ENCODE data around the gene TMEM129. TPM values are rescaled to one million over a fixed set of nuclear protein-coding genes. Genes with fewer than 3 reads are reported as not detected.

The TMEM129 gene
- total RNA-seq, 1 experiment from 2014 or later = 54.9 TPM

GRCh38 chr4:1766106-1767060 is 45.3 kb upstream of the TMEM129 start (continued):
- TF ChIP-seq ARID4B (CRISPR knock-in tag; IDR thresholded peaks at IDR 0.05; ENCODE audit: borderline replicate concordance) (peak; percentile 51; the same call in 1 of the 2 replicates), ZNF232 (CRISPR knock-in tag; IDR thresholded peaks at IDR 0.05) (no peak), AFF4 (CRISPR knock-in tag; IDR thresholded peaks at IDR 0.05; ENCODE audit: borderline replicate concordance) (no peak), MYBL2 (CRISPR knock-in tag; IDR thresholded peaks at IDR 0.05) (no peak), ZNF138 (CRISPR knock-in tag; conservative IDR thresholded peaks at IDR 0.05) (no peak), ELF4 (CRISPR knock-in tag; IDR thresholded peaks at IDR 0.05; ENCODE audit: low read depth) (no peak), ZNF219 (CRISPR knock-in tag; IDR thresholded peaks at IDR 0.05; ENCODE audit: borderline replicate concordance) (0 out of 2 replicates have a peak, but pooled peaks have one; percentile 56), ZNF532 (CRISPR knock-in tag; IDR thresholded peaks at IDR 0.05; ENCODE audit: borderline replicate concordance) (no peak), USF2 (CRISPR knock-in tag; IDR thresholded peaks at IDR 0.05) (no peak; the same call in 1 of the 2 replicates), ZNF416 (CRISPR knock-in tag; IDR thresholded peaks at IDR 0.05) (no peak), FOXP4 (CRISPR knock-in tag; IDR thresholded peaks at IDR 0.05) (no peak), ETV6 (CRISPR knock-in tag; IDR thresholded peaks at IDR 0.05) (no peak), ZNF281 (CRISPR knock-in tag; IDR thresholded peaks at IDR 0.05) (0 out of 2 replicates have a peak, but pooled peaks have one; percentile 18), TEAD1 (CRISPR knock-in tag; IDR thresholded peaks at IDR 0.05) (no peak), ATF1 (CRISPR knock-in tag; IDR thresholded peaks at IDR 0.05) (no peak), MAX (CRISPR knock-in tag; IDR thresholded peaks at IDR 0.05) (no peak)
